Liver (tissue), 9 donors: Measurements from ENCODE around the gene CNTN1. TPM values are rescaled to one million over a fixed set of nuclear protein-coding genes. Genes with fewer than 3 reads are reported as not detected.

Experiments
- DNase-seq: peaks from one replicate; pipeline ENCODE4 v3.0.0-alpha.2; 2017; ENCODE audit warnings: low spot score
- H3K27ac ChIP-seq, 2 donors: one replicate each; pipeline ENCODE4 v1.7.0; 2013; ENCODE audit warnings: inconsistent platforms in 2 of 2, low read length in 2 of 2, control low read depth in 1 of 2, low read depth in 1 of 2, mild to moderate bottlenecking in 1 of 2
- H3K27me3 ChIP-seq, 4 donors: one replicate each; pipeline versions ENCODE4 v1.6.1 to v1.7.0; 2013; ENCODE audit warnings: low read length in 3 of 4, inconsistent platforms in 1 of 4, mild to moderate bottlenecking in 1 of 4, moderate library complexity in 1 of 4; ENCODE audit not compliant: control insufficient read depth in 4 of 4, insufficient read depth in 4 of 4
- H3K36me3 ChIP-seq, 4 donors: one replicate each; pipeline versions ENCODE4 v1.6.1 to v1.7.0; 2013; ENCODE audit warnings: low read length in 3 of 4, mild to moderate bottlenecking in 3 of 4, low read depth in 1 of 4, moderate library complexity in 1 of 4; ENCODE audit not compliant: control insufficient read depth in 4 of 4, insufficient read depth in 3 of 4
- H3K4me1 ChIP-seq, 4 donors: one replicate each; pipeline versions ENCODE4 v1.6.1 to v1.7.0; 2013; ENCODE audit warnings: low read length in 3 of 4, mild to moderate bottlenecking in 3 of 4, moderate library complexity in 1 of 4; ENCODE audit not compliant: control insufficient read depth in 4 of 4, insufficient read depth in 4 of 4
- H3K4me3 ChIP-seq, 3 donors: one replicate each; pipeline versions ENCODE4 v1.6.1 to v1.7.0; 2013; ENCODE audit warnings: low read length in 3 of 3, control low read depth in 1 of 3, low read depth in 1 of 3, mild to moderate bottlenecking in 1 of 3
- H3K9ac ChIP-seq, 2 donors: one replicate each; pipeline ENCODE4 v1.7.0; 2013; ENCODE audit warnings: low read length in 2 of 2, mild to moderate bottlenecking in 2 of 2, moderate library complexity in 2 of 2, control low read depth in 1 of 2, low read depth in 1 of 2
- H3K9me3 ChIP-seq, 4 donors: one replicate each; pipeline versions ENCODE4 v1.6.1 to v1.7.0; 2013; ENCODE audit warnings: low read length in 3 of 4; ENCODE audit not compliant: control insufficient read depth in 4 of 4
- EGR1 ChIP-seq, 2 donors: IDR thresholded peaks; 2 replicates each; pipeline ENCODE4 v1.6.1; 2016 to 2018; ENCODE audit warnings: antibody characterized with exemption in 2 of 2, low read depth in 2 of 2
- FOXA1 ChIP-seq: IDR thresholded peaks from 2 replicates; pipeline ENCODE4 v1.6.1; 2016; ENCODE audit warnings: antibody characterized with exemption
- FOXA2 ChIP-seq: IDR thresholded peaks from 2 replicates; pipeline ENCODE4 v1.6.1; 2016; ENCODE audit warnings: antibody characterized with exemption
- GABPA ChIP-seq, 2 donors: IDR thresholded peaks in 1 of 2; conservative IDR thresholded peaks in 1 of 2; 2 replicates each; pipeline ENCODE4 v1.6.1; 2016; ENCODE audit warnings: antibody characterized with exemption in 2 of 2, mild to moderate bottlenecking in 1 of 2, moderate library complexity in 1 of 2
- HNF4A ChIP-seq, 2 donors: conservative IDR thresholded peaks; 2 replicates each; pipeline ENCODE4 v1.6.1; 2016; ENCODE audit warnings: antibody characterized with exemption in 2 of 2, mild to moderate bottlenecking in 2 of 2
- HNF4G ChIP-seq: IDR thresholded peaks from 2 replicates; pipeline ENCODE4 v1.6.1; 2016; ENCODE audit warnings: antibody characterized with exemption
- JUND ChIP-seq, 2 donors: IDR thresholded peaks; 2 replicates each; pipeline ENCODE4 v1.6.1; 2016; ENCODE audit warnings: antibody characterized with exemption in 2 of 2
- NR2F2 ChIP-seq: IDR thresholded peaks from 2 replicates; pipeline ENCODE4 v1.6.1; 2016; ENCODE audit warnings: antibody characterized with exemption
- RAD21 ChIP-seq, 2 donors: IDR thresholded peaks; 2 replicates each; pipeline ENCODE4 v1.6.1; 2016; ENCODE audit warnings: antibody characterized with exemption in 2 of 2, mild to moderate bottlenecking in 2 of 2
- SP1 ChIP-seq: IDR thresholded peaks from 2 replicates; pipeline ENCODE4 v1.6.1; 2018; ENCODE audit warnings: antibody characterized with exemption, mild to moderate bottlenecking
- TAF1 ChIP-seq: conservative IDR thresholded peaks from 2 replicates; pipeline ENCODE4 v1.6.1; 2016; ENCODE audit warnings: antibody characterized with exemption, mild to moderate bottlenecking
- YY1 ChIP-seq: IDR thresholded peaks from 2 replicates; pipeline ENCODE4 v1.6.1; 2016; ENCODE audit warnings: antibody characterized with exemption, mild to moderate bottlenecking
- WGBS: extraction: QIAGEN DNeasy Blood & Tissue Kit; methylation state at CpG from one replicate; pipeline ENCODE4 v1.1.7; 2013; 5-methylcytosine and 5-hydroxymethylcytosine counted together
- polyA plus RNA-seq, 2 donors: library from polyadenylated mRNA; stranded (reverse) in 1 of 2; unstranded in 1 of 2; fragments of 200-250 nt in 1 of 2; fragments of >200 nt in 1 of 2; fragmentation: Nextera tagmentation in 1 of 2; extraction: Ambion mirVana in 1 of 2; gene quantifications; one replicate each; pipeline versions ENCODE4 v1.2.1 to v1.2.3, GENCODE V29; 2013 to 2015
- total RNA-seq, 2 donors: library from RNA; depleted of rRNA; stranded (reverse); fragments of >200 nt; gene quantifications; one replicate each; pipeline ENCODE4 v1.2.3, GENCODE V29; 2014
- TF ChIP-seq, protein P1 (sequence below): IDR thresholded peaks from 2 replicates; pipeline ENCODE4 v1.6.1; 2016; ENCODE audit warnings: antibody characterized with exemption, mild to moderate bottlenecking
- TF ChIP-seq, protein P2 (sequence below): fragments of 150-350 bp; IDR thresholded peaks from 2 replicates; pipeline ENCODE4 v1.5.1; 2017; ENCODE audit warnings: improper control_type of control experiment, low read depth, low read length; ENCODE audit not compliant: missing input control
- TF ChIP-seq, protein P3 (sequence below): IDR thresholded peaks from 2 replicates; pipeline ENCODE4 v1.6.1; 2016; ENCODE audit warnings: antibody characterized with exemption
- TF ChIP-seq, protein P4 (sequence below): IDR thresholded peaks from 2 replicates; pipeline ENCODE4 v1.6.1; 2016; ENCODE audit warnings: antibody characterized with exemption
- TF ChIP-seq, protein P5 (sequence below): IDR thresholded peaks from 2 replicates; pipeline ENCODE4 v1.6.1; 2016; ENCODE audit warnings: antibody characterized with exemption
- donor health status: healthy.
- donor health status: healthy.
- donor health status: healthy.
- donor health status: healthy.
- donor health status: healthy.

CNTN1 gene
- total and polyA plus RNA-seq, 4 donors = 0.03 to 1.2 (median 0.43) TPM

DNA sequence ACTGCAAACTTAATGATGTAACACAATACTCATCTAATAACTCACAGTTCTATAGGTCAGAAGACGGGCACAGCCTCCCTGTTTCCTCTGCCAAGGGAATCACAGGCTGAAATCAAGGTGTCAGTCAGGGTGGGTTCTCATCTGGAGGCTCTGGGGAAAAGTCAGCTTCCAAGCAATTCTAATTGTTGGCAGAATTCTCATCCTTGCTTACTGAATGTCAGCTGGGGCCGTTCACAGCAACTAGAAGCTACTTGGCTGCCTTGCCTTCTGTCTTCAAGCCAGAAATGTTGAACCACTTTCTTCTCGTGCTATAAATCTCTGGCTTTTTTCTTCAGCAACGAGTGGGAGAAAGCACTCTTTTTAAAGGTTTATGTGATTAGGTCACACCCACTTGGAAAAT is 415.8 kb downstream of the CNTN1 start:
- Histone ChIP-seq H3K27me3 (peaks cover 0 to 4% (median 1%) of the 10 kb centered on the region in 4 donors), H3K36me3 (no peaks in the 10 kb centered on the region), H3K4me3 (no peak overlapping the region), H3K4me1 (no peaks in the 10 kb centered on the region), H3K27ac (no peak overlapping the region), H3K9ac (no peak overlapping the region), H3K9me3 (no peaks in the 10 kb centered on the region)
- TF ChIP-seq FOXA1 (no peak), JUND (IDR thresholded peaks at IDR 0.05) (no peak), RAD21 (IDR thresholded peaks at IDR 0.05) (no peak), EGR1 (IDR thresholded peaks at IDR 0.05; ENCODE audit: low read depth in 2 of 2) (no peak), YY1 (no peak), SP1 (no peak), TAF1 (no peak), NR2F2 (no peak), HNF4G (no peak), FOXA2 (no peak), GABPA (IDR thresholded peaks at IDR 0.05 in 1 of 2, conservative IDR thresholded peaks at IDR 0.05 in 1 of 2) (no peak), HNF4A (conservative IDR thresholded peaks at IDR 0.05) (no peak)
- TF ChIP-seq, protein P1, sequence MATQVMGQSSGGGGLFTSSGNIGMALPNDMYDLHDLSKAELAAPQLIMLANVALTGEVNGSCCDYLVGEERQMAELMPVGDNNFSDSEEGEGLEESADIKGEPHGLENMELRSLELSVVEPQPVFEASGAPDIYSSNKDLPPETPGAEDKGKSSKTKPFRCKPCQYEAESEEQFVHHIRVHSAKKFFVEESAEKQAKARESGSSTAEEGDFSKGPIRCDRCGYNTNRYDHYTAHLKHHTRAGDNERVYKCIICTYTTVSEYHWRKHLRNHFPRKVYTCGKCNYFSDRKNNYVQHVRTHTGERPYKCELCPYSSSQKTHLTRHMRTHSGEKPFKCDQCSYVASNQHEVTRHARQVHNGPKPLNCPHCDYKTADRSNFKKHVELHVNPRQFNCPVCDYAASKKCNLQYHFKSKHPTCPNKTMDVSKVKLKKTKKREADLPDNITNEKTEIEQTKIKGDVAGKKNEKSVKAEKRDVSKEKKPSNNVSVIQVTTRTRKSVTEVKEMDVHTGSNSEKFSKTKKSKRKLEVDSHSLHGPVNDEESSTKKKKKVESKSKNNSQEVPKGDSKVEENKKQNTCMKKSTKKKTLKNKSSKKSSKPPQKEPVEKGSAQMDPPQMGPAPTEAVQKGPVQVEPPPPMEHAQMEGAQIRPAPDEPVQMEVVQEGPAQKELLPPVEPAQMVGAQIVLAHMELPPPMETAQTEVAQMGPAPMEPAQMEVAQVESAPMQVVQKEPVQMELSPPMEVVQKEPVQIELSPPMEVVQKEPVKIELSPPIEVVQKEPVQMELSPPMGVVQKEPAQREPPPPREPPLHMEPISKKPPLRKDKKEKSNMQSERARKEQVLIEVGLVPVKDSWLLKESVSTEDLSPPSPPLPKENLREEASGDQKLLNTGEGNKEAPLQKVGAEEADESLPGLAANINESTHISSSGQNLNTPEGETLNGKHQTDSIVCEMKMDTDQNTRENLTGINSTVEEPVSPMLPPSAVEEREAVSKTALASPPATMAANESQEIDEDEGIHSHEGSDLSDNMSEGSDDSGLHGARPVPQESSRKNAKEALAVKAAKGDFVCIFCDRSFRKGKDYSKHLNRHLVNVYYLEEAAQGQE = no peak
- TF ChIP-seq, protein P2, sequence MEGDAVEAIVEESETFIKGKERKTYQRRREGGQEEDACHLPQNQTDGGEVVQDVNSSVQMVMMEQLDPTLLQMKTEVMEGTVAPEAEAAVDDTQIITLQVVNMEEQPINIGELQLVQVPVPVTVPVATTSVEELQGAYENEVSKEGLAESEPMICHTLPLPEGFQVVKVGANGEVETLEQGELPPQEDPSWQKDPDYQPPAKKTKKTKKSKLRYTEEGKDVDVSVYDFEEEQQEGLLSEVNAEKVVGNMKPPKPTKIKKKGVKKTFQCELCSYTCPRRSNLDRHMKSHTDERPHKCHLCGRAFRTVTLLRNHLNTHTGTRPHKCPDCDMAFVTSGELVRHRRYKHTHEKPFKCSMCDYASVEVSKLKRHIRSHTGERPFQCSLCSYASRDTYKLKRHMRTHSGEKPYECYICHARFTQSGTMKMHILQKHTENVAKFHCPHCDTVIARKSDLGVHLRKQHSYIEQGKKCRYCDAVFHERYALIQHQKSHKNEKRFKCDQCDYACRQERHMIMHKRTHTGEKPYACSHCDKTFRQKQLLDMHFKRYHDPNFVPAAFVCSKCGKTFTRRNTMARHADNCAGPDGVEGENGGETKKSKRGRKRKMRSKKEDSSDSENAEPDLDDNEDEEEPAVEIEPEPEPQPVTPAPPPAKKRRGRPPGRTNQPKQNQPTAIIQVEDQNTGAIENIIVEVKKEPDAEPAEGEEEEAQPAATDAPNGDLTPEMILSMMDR = no peak
- TF ChIP-seq, protein P3, sequence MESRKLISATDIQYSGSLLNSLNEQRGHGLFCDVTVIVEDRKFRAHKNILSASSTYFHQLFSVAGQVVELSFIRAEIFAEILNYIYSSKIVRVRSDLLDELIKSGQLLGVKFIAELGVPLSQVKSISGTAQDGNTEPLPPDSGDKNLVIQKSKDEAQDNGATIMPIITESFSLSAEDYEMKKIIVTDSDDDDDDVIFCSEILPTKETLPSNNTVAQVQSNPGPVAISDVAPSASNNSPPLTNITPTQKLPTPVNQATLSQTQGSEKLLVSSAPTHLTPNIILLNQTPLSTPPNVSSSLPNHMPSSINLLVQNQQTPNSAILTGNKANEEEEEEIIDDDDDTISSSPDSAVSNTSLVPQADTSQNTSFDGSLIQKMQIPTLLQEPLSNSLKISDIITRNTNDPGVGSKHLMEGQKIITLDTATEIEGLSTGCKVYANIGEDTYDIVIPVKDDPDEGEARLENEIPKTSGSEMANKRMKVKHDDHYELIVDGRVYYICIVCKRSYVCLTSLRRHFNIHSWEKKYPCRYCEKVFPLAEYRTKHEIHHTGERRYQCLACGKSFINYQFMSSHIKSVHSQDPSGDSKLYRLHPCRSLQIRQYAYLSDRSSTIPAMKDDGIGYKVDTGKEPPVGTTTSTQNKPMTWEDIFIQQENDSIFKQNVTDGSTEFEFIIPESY = no peak
- TF ChIP-seq, protein P4, sequence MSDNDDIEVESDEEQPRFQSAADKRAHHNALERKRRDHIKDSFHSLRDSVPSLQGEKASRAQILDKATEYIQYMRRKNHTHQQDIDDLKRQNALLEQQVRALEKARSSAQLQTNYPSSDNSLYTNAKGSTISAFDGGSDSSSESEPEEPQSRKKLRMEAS = no peak
- TF ChIP-seq, protein P5, sequence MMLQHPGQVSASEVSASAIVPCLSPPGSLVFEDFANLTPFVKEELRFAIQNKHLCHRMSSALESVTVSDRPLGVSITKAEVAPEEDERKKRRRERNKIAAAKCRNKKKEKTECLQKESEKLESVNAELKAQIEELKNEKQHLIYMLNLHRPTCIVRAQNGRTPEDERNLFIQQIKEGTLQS = no peak
- DNase-seq = no peak
- 49% methylated on average over 4 of the region's 4 CpGs for WGBS

DNA sequence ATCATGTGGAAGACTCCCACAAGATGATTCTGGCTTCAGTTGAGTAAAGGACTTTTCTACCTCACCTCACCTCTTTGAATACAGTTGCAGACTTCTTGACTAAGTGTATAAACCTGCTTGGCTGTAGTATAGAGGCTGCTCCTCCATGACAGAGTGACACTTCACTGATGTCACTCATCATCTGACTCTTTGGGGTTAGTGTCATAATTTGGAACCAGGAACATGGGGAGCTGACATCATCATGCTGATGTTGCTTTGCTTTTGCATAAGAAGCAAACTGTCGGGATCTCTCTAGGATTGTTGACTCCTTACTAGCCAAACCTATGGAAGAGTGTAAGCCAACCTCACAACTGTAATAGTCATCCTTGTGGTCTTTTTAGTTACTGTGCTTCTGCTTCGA is 420.7 kb downstream of the CNTN1 start:
- Histone ChIP-seq H3K27me3 (peaks cover 0 to 4% (median 0%) of the 10 kb centered on the region in 4 donors), H3K9ac (no peak overlapping the region), H3K4me3 (no peak overlapping the region), H3K27ac (no peak overlapping the region), H3K36me3 (no peaks in the 10 kb centered on the region), H3K4me1 (no peaks in the 10 kb centered on the region), H3K9me3 (no peaks in the 10 kb centered on the region)
- DNase-seq = no peak
- 76% methylated on average over 2 of the region's 2 CpGs for WGBS
- TF ChIP-seq JUND (IDR thresholded peaks at IDR 0.05) (no peak), FOXA2 (no peak), HNF4G (no peak), GABPA (IDR thresholded peaks at IDR 0.05 in 1 of 2, conservative IDR thresholded peaks at IDR 0.05 in 1 of 2) (no peak), HNF4A (conservative IDR thresholded peaks at IDR 0.05) (no peak), FOXA1 (no peak), SP1 (no peak), NR2F2 (no peak), RAD21 (IDR thresholded peaks at IDR 0.05) (no peak), EGR1 (IDR thresholded peaks at IDR 0.05; ENCODE audit: low read depth in 2 of 2) (no peak)
- TF ChIP-seq, protein P1 = no peak
- TF ChIP-seq, protein P2 = no peak
- TF ChIP-seq, protein P4 = no peak
